Measurements from ENCODE around the gene CDH13. TPM values are rescaled to one million over a fixed set of nuclear protein-coding genes. Genes with fewer than 3 reads are reported as not detected.

CDH13 gene
- total RNA-seq, 4 donors from 2014 or later: 5.8 to 36.7 (median 20.4) TPM

DNA sequence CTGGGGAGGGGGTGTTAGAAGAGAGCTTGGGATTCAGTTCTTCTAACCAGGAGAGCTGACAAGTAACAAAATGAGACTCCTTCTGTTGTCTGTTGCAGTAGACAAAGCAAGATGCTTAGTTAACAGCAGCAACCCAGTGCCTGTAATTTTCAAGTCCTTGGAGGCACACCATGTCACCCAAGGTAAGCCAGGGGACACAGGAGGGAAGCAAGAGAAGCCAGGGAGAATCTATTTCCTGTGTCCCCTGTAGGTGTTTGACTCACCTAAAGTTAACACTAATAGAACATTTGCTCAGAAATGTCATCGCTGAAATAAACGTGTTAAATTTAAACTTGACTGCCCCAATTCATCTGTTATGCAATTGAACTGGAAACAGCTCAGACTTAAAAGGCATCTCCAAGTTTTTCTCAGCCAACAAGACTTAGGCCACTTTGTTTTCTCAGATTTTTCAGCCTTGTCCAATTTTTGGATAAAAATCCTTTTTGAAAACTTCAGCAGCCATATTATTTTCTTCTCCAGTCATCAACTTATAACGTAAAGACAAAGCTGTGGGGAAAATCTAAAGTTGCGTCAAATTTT, 257.6 kb downstream of the CDH13 start:
- H3K27ac ChIP-seq: no peak overlapping the region
- H3K27me3 ChIP-seq: no peaks in the 10 kb centered on the region
- no peaks in the 10 kb centered on the region for H3K9me3 ChIP-seq
- no peak overlapping the region for H3K4me3 ChIP-seq
- DNase-seq (no peak), ATAC-seq (peak in 1 of 2 donors; percentile 67)
- no peak for TF ChIP-seq POLR2A (IDR thresholded peaks at IDR 0.05)
- TF ChIP-seq, protein P1, sequence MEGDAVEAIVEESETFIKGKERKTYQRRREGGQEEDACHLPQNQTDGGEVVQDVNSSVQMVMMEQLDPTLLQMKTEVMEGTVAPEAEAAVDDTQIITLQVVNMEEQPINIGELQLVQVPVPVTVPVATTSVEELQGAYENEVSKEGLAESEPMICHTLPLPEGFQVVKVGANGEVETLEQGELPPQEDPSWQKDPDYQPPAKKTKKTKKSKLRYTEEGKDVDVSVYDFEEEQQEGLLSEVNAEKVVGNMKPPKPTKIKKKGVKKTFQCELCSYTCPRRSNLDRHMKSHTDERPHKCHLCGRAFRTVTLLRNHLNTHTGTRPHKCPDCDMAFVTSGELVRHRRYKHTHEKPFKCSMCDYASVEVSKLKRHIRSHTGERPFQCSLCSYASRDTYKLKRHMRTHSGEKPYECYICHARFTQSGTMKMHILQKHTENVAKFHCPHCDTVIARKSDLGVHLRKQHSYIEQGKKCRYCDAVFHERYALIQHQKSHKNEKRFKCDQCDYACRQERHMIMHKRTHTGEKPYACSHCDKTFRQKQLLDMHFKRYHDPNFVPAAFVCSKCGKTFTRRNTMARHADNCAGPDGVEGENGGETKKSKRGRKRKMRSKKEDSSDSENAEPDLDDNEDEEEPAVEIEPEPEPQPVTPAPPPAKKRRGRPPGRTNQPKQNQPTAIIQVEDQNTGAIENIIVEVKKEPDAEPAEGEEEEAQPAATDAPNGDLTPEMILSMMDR (IDR thresholded peaks at IDR 0.05 in 4 of 5, conservative IDR thresholded peaks at IDR 0.05 in 1 of 5): no peak
- intact Hi-C loops (cut with DNase I; ENCODE audit: low total_unique reads) (loop anchor here (10.0 kb wide), 1 partner anchor 300 kb away; no protein-coding TSS in a partner anchor), in situ Hi-C loops (cut with MboI; ENCODE audit: low sequenced_read_pairs in 4 of 4) (no loop called here)
- H3K36me3 ChIP-seq: no peaks in the 10 kb centered on the region
- peaks cover 35% of the 10 kb centered on the region in 2 donors for H3K4me1 ChIP-seq

GRCh38 chr16:82886146-82886545, 259.4 kb downstream of the CDH13 start:
- DNase-seq: no peak
- no peak for TF ChIP-seq POLR2A (IDR thresholded peaks at IDR 0.05)
- TF ChIP-seq, protein P1 (IDR thresholded peaks at IDR 0.05 in 4 of 5, conservative IDR thresholded peaks at IDR 0.05 in 1 of 5): no peak
- no peak overlapping the region for H3K27ac ChIP-seq
- peaks cover 36 to 39% of the 10 kb centered on the region in 2 donors for H3K4me1 ChIP-seq
- H3K9me3 ChIP-seq: no peaks in the 10 kb centered on the region
- H3K4me3 ChIP-seq: no peak overlapping the region
- ATAC-seq: no peak
- no peaks in the 10 kb centered on the region for H3K27me3 ChIP-seq
- H3K36me3 ChIP-seq: no peaks in the 10 kb centered on the region
- intact Hi-C loops (cut with DNase I; ENCODE audit: low total_unique reads) (loop anchor here (10.0 kb wide), 1 partner anchor 301 kb away; no protein-coding TSS in a partner anchor), in situ Hi-C loops (cut with MboI; ENCODE audit: low sequenced_read_pairs in 4 of 4) (no loop called here)

- no peaks in the 10 kb centered on the region for H3K36me3 ChIP-seq
- peaks cover 41 to 45% of the 10 kb centered on the region in 2 donors for H3K4me1 ChIP-seq
- peak overlapping the region in 1 of 4 donors; percentile 9 for H3K27ac ChIP-seq
- intact Hi-C loops (cut with DNase I; ENCODE audit: low total_unique reads): loop anchor here (10.0 kb wide), 1 partner anchor 304 kb away; no protein-coding TSS in a partner anchor
- in situ Hi-C loops (cut with MboI; ENCODE audit: low sequenced_read_pairs in 4 of 4): no loop called here
- ATAC-seq (no peak), DNase-seq (no peak)
- H3K27me3 ChIP-seq: no peaks in the 10 kb centered on the region
- H3K9me3 ChIP-seq: no peaks in the 10 kb centered on the region
- no peak overlapping the region for H3K4me3 ChIP-seq
- TF ChIP-seq, protein P1 (IDR thresholded peaks at IDR 0.05 in 4 of 5, conservative IDR thresholded peaks at IDR 0.05 in 1 of 5): no peak
- TF ChIP-seq POLR2A (IDR thresholded peaks at IDR 0.05): no peak
Observed at GRCh38 chr16:82888591-82889001, 261.8 kb downstream of the CDH13 start.

DNA sequence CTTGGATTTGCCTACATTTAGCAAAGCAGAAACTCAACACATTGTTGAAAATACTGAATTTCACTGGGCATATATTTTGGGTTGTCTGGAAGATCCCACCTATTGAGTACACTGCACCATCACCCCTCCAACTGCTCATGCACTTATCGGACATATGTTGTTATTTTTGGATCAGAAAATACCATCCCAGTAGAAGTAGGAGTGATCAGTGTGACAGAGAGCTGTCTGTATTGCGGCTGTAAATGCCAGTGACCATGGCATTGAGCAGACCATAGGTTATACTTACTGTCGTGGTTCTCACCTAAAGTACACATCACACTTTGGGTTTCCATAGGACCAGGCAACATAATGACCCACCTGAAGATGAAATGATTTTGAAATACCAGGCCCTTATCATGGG, 264.7 kb downstream of the CDH13 start:
- H3K9me3 ChIP-seq: no peaks in the 10 kb centered on the region
- H3K27me3 ChIP-seq: no peaks in the 10 kb centered on the region
- peaks cover 30 to 38% of the 10 kb centered on the region in 2 donors for H3K4me1 ChIP-seq
- no peak overlapping the region for H3K4me3 ChIP-seq
- H3K36me3 ChIP-seq: no peaks in the 10 kb centered on the region
- DNase-seq (no peak), ATAC-seq (no peak)
- in situ Hi-C loops (cut with MboI; ENCODE audit: low sequenced_read_pairs in 4 of 4) (no loop called here), intact Hi-C loops (cut with DNase I; ENCODE audit: low total_unique reads) (no loop called here)
- H3K27ac ChIP-seq: peak overlapping the region in 2 of 4 donors; percentile 59 to 71
- TF ChIP-seq POLR2A (IDR thresholded peaks at IDR 0.05): no peak
- TF ChIP-seq, protein P1 (IDR thresholded peaks at IDR 0.05 in 4 of 5, conservative IDR thresholded peaks at IDR 0.05 in 1 of 5): no peak
